ENCODE results near the gene PRPF31.
A peak's percentile ranks its signal among the peaks of the same experiment; 100 is the strongest.
"Not testable (repeated sequence)": the region's sequence is repeated elsewhere in the genome, so short reads cannot be mapped to it uniquely, and the experiment has no call there.

The PRPF31 gene

GRCh38 chr19:54084410-54084809, 31.1 kb upstream of the PRPF31 start:
- no peaks in the 10 kb centered on the region for H3K4me1 ChIP-seq (ENCODE audit: insufficient read depth, low read length, poor library complexity, severe bottlenecking)
- H3K9me2 ChIP-seq (replicated peaks; ENCODE audit: low read depth, low read length) = no peaks in the 10 kb centered on the region
- H3K79me2 ChIP-seq (ENCODE audit: insufficient read depth, low read length) = no peaks in the 10 kb centered on the region
- H3K27me3 ChIP-seq (ENCODE audit: insufficient read depth, low read length, poor library complexity, severe bottlenecking) = no peaks in the 10 kb centered on the region
- no peak for TF ChIP-seq CTCF (conservative IDR thresholded peaks at IDR 0.05; ENCODE audit: low read length)
- no peak for TF ChIP-seq EZH2phosphoT487 (IDR thresholded peaks at IDR 0.05; ENCODE audit: borderline replicate concordance)
- no peaks in the 10 kb centered on the region for H3F3A ChIP-seq (ENCODE audit: low read depth)
- no peak overlapping the region for H2AFZ ChIP-seq (ENCODE audit: low read length)
- no peaks in the 10 kb centered on the region for H3K36me3 ChIP-seq (ENCODE audit: insufficient read depth, low read length)
- H3K4me3 ChIP-seq (ENCODE audit: low read length, poor library complexity, severe bottlenecking) = no peak overlapping the region
- H3K9ac ChIP-seq (ENCODE audit: low read depth, low read length, poor library complexity, severe bottlenecking) = no peak overlapping the region
- 0 out of 2 replicates have a peak, but pooled peaks cover 4% of the 10 kb centered on the region for H3K9me3 ChIP-seq (ENCODE audit: insufficient read depth, low read depth, low read length)
- no peak overlapping the region for H3K4me2 ChIP-seq (ENCODE audit: low read depth, low read length, poor library complexity, severe bottlenecking)
- H4K20me1 ChIP-seq (ENCODE audit: insufficient read depth, low read length, poor library complexity, severe bottlenecking) = no peaks in the 10 kb centered on the region

- no peak overlapping the region for H3K4me2 ChIP-seq (ENCODE audit: low read depth, low read length, poor library complexity, severe bottlenecking)
- H3K9ac ChIP-seq (ENCODE audit: low read depth, low read length, poor library complexity, severe bottlenecking) = no peak overlapping the region
- no peaks in the 10 kb centered on the region for H4K20me1 ChIP-seq (ENCODE audit: insufficient read depth, low read length, poor library complexity, severe bottlenecking)
- TF ChIP-seq EZH2phosphoT487 (IDR thresholded peaks at IDR 0.05; ENCODE audit: borderline replicate concordance) (no peak), CTCF (conservative IDR thresholded peaks at IDR 0.05; ENCODE audit: low read length) (no peak)
- no peaks in the 10 kb centered on the region for H3K4me1 ChIP-seq (ENCODE audit: insufficient read depth, low read length, poor library complexity, severe bottlenecking)
- H2AFZ ChIP-seq (ENCODE audit: low read length) = no peak overlapping the region
- no peaks in the 10 kb centered on the region for H3K9me2 ChIP-seq (replicated peaks; ENCODE audit: low read depth, low read length)
- H3K36me3 ChIP-seq (ENCODE audit: insufficient read depth, low read length) = no peaks in the 10 kb centered on the region
- H3F3A ChIP-seq (ENCODE audit: low read depth) = no peaks in the 10 kb centered on the region
- no peak overlapping the region for H3K4me3 ChIP-seq (ENCODE audit: low read length, poor library complexity, severe bottlenecking)
- no peaks in the 10 kb centered on the region for H3K9me3 ChIP-seq (ENCODE audit: insufficient read depth, low read depth, low read length)
- H3K27me3 ChIP-seq (ENCODE audit: insufficient read depth, low read length, poor library complexity, severe bottlenecking) = no peaks in the 10 kb centered on the region
- no peaks in the 10 kb centered on the region for H3K79me2 ChIP-seq (ENCODE audit: insufficient read depth, low read length)
These were observed 21.0 kb upstream of the PRPF31 start for GRCh38 chr19:54094426-54095000.

- no peak for TF ChIP-seq EZH2phosphoT487 (IDR thresholded peaks at IDR 0.05; ENCODE audit: borderline replicate concordance)
- no peak for TF ChIP-seq CTCF (conservative IDR thresholded peaks at IDR 0.05; ENCODE audit: low read length)
- Histone ChIP-seq H3K36me3 (ENCODE audit: insufficient read depth, low read length) (no peaks in the 10 kb centered on the region), H2AFZ (ENCODE audit: low read length) (peak overlapping the region; percentile 91; the same call in 1 of the 2 replicates), H3K79me2 (ENCODE audit: insufficient read depth, low read length) (no peaks in the 10 kb centered on the region), H3K9me3 (ENCODE audit: insufficient read depth, low read depth, low read length) (no peaks in the 10 kb centered on the region), H3F3A (ENCODE audit: low read depth) (no peaks in the 10 kb centered on the region), H3K27me3 (ENCODE audit: insufficient read depth, low read length, poor library complexity, severe bottlenecking) (no peaks in the 10 kb centered on the region), H3K4me2 (ENCODE audit: low read depth, low read length, poor library complexity, severe bottlenecking) (peak overlapping the region; percentile 70), H3K4me1 (ENCODE audit: insufficient read depth, low read length, poor library complexity, severe bottlenecking) (no peaks in the 10 kb centered on the region), H4K20me1 (ENCODE audit: insufficient read depth, low read length, poor library complexity, severe bottlenecking) (no peaks in the 10 kb centered on the region), H3K4me3 (ENCODE audit: low read length, poor library complexity, severe bottlenecking) (peak overlapping the region; percentile 60), H3K9ac (ENCODE audit: low read depth, low read length, poor library complexity, severe bottlenecking) (peak overlapping the region; percentile 42), H3K9me2 (replicated peaks; ENCODE audit: low read depth, low read length) (no peaks in the 10 kb centered on the region)
These were observed 20.3 kb upstream of the PRPF31 start for GRCh38 chr19:54095136-54095858.

- H4K20me1 ChIP-seq (ENCODE audit: insufficient read depth, low read length, poor library complexity, severe bottlenecking); H3K36me3 ChIP-seq (ENCODE audit: insufficient read depth, low read length); H3F3A ChIP-seq (ENCODE audit: low read depth); H3K4me1 ChIP-seq (ENCODE audit: insufficient read depth, low read length, poor library complexity, severe bottlenecking); H3K9me3 ChIP-seq (ENCODE audit: insufficient read depth, low read depth, low read length); H3K9me2 ChIP-seq (replicated peaks; ENCODE audit: low read depth, low read length); H3K27me3 ChIP-seq (ENCODE audit: insufficient read depth, low read length, poor library complexity, severe bottlenecking); H3K79me2 ChIP-seq (ENCODE audit: insufficient read depth, low read length): not testable (repeated sequence)
- Histone ChIP-seq H3K9ac (ENCODE audit: low read depth, low read length, poor library complexity, severe bottlenecking) (peak overlapping the region; percentile 42), H3K4me3 (ENCODE audit: low read length, poor library complexity, severe bottlenecking) (peak overlapping the region; percentile 60), H3K4me2 (ENCODE audit: low read depth, low read length, poor library complexity, severe bottlenecking) (peak overlapping the region; percentile 70), H2AFZ (ENCODE audit: low read length) (peak overlapping the region; percentile 91)
These were observed 19.5 kb upstream of the PRPF31 start for GRCh38 chr19:54095859-54096616.

Data from Loucy (cell line).